ENCODE measurements around the gene SELENON. TPM values are rescaled to one million over a fixed set of nuclear protein-coding genes. Genes with fewer than 3 reads are reported as not detected.

Gene SELENON
- total RNA-seq, 2 donors from 2014 or later: 89.7 to 90.0 TPM

GRCh38 chr1:25774921-25775771 is 24.8 kb upstream of the SELENON start:
- no peak overlapping the region for H3K4me3 ChIP-seq
- no peak for TF ChIP-seq POLR2A (IDR thresholded peaks at IDR 0.05)
- TF ChIP-seq CTCF (IDR thresholded peaks at IDR 0.05): no peak
- peak; percentile 15 for TF ChIP-seq POLR2AphosphoS5 (IDR thresholded peaks at IDR 0.05)
- DNase-seq (ENCODE audit: low spot score): no peak
- H3K27me3 ChIP-seq (replicated peaks; ENCODE audit: insufficient read depth): no peaks in the 10 kb centered on the region
- H3K9me3 ChIP-seq: no peaks in the 10 kb centered on the region
- peak overlapping the region in 1 of 2 donors; percentile 8 for H3K27ac ChIP-seq
- WGBS: 44% methylated on average over 16 of the region's 16 CpGs
- intact Hi-C loops (cut with DNase I): no loop called here
- H3K4me1 ChIP-seq (replicated peaks): peaks cover 35% of the 10 kb centered on the region
- H3K36me3 ChIP-seq: no peaks in the 10 kb centered on the region

- WGBS: 44% methylated on average over 8 of the region's 8 CpGs
- intact Hi-C loops (cut with DNase I): no loop called here
- no peaks in the 10 kb centered on the region for H3K9me3 ChIP-seq
- peak; percentile 76 for TF ChIP-seq POLR2AphosphoS5 (IDR thresholded peaks at IDR 0.05)
- TF ChIP-seq CTCF (IDR thresholded peaks at IDR 0.05): no peak
- TF ChIP-seq POLR2A (IDR thresholded peaks at IDR 0.05): no peak
- H3K4me3 ChIP-seq: no peak overlapping the region
- peaks cover 13% of the 10 kb centered on the region for H3K4me1 ChIP-seq (replicated peaks)
- DNase-seq (ENCODE audit: low spot score): peak; percentile 71
- no peaks in the 10 kb centered on the region for H3K36me3 ChIP-seq
- H3K27me3 ChIP-seq (replicated peaks; ENCODE audit: insufficient read depth): no peaks in the 10 kb centered on the region
- peak overlapping the region; percentile 23 to 60 for H3K27ac ChIP-seq
Measured at GRCh38 chr1:25779388-25779787, 20.6 kb upstream of the SELENON start.

- intact Hi-C loops (cut with DNase I): no loop called here
- Histone ChIP-seq H3K27ac (peak overlapping the region; percentile 23 to 60), H3K27me3 (replicated peaks; ENCODE audit: insufficient read depth) (no peaks in the 10 kb centered on the region), H3K36me3 (no peaks in the 10 kb centered on the region), H3K4me1 (replicated peaks) (peaks cover 11% of the 10 kb centered on the region), H3K4me3 (no peak overlapping the region), H3K9me3 (no peaks in the 10 kb centered on the region)
- WGBS: 86% methylated on average over 4 of the region's 4 CpGs
- TF ChIP-seq POLR2A (IDR thresholded peaks at IDR 0.05) (no peak), POLR2AphosphoS5 (IDR thresholded peaks at IDR 0.05) (no peak), CTCF (IDR thresholded peaks at IDR 0.05) (no peak)
- no peak for DNase-seq (ENCODE audit: low spot score)
Measured at GRCh38 chr1:25779894-25780293, 20.1 kb upstream of the SELENON start.

GRCh38 chr1:25780318-25781129 is 19.5 kb upstream of the SELENON start:
- H3K36me3 ChIP-seq: no peaks in the 10 kb centered on the region
- no peak overlapping the region for H3K4me3 ChIP-seq
- TF ChIP-seq POLR2AphosphoS5 (IDR thresholded peaks at IDR 0.05): no peak
- no peak for TF ChIP-seq CTCF (IDR thresholded peaks at IDR 0.05)
- no peak for TF ChIP-seq POLR2A (IDR thresholded peaks at IDR 0.05)
- no peaks in the 10 kb centered on the region for H3K27me3 ChIP-seq (replicated peaks; ENCODE audit: insufficient read depth)
- H3K9me3 ChIP-seq: no peaks in the 10 kb centered on the region
- WGBS: 69% methylated on average over 14 of the region's 14 CpGs
- intact Hi-C loops (cut with DNase I): no loop called here
- DNase-seq (ENCODE audit: low spot score): peak; percentile 51
- H3K4me1 ChIP-seq (replicated peaks): peaks cover 11% of the 10 kb centered on the region
- H3K27ac ChIP-seq: peak overlapping the region in 1 of 2 donors; percentile 60

Data from prostate gland (tissue), 2 donors.